ENCODE results near the gene DPP6. TPM values are rescaled to one million over a fixed set of nuclear protein-coding genes. Genes with fewer than 3 reads are reported as not detected.

The DPP6 gene
- total and polyA plus RNA-seq, 2 of the 8 experiments (the other 6 are each of a cell fraction or from before 2014, with no cell fraction given): 4.7 to 6.8 TPM

DNA sequence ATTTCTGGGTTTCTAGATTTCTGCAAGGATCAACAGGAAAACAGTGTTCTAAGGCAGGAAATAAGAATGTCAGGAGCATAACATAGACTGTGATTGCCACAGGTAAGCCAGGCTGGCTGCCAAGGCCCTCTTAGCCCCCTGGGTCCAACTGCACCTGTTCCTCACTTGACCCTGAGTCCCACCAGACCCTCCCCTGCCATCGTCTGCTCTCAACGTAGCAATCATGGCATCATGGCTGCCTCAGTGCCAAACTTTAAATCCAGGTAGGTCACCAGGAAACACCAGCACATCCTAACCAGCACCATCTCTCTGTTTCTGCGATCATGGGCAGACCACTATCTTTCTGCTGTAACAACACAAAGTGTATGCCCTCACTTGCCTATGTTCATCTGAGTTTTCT is 683.6 kb downstream of the DPP6 start (continued):
- TF ChIP-seq, protein P1, sequence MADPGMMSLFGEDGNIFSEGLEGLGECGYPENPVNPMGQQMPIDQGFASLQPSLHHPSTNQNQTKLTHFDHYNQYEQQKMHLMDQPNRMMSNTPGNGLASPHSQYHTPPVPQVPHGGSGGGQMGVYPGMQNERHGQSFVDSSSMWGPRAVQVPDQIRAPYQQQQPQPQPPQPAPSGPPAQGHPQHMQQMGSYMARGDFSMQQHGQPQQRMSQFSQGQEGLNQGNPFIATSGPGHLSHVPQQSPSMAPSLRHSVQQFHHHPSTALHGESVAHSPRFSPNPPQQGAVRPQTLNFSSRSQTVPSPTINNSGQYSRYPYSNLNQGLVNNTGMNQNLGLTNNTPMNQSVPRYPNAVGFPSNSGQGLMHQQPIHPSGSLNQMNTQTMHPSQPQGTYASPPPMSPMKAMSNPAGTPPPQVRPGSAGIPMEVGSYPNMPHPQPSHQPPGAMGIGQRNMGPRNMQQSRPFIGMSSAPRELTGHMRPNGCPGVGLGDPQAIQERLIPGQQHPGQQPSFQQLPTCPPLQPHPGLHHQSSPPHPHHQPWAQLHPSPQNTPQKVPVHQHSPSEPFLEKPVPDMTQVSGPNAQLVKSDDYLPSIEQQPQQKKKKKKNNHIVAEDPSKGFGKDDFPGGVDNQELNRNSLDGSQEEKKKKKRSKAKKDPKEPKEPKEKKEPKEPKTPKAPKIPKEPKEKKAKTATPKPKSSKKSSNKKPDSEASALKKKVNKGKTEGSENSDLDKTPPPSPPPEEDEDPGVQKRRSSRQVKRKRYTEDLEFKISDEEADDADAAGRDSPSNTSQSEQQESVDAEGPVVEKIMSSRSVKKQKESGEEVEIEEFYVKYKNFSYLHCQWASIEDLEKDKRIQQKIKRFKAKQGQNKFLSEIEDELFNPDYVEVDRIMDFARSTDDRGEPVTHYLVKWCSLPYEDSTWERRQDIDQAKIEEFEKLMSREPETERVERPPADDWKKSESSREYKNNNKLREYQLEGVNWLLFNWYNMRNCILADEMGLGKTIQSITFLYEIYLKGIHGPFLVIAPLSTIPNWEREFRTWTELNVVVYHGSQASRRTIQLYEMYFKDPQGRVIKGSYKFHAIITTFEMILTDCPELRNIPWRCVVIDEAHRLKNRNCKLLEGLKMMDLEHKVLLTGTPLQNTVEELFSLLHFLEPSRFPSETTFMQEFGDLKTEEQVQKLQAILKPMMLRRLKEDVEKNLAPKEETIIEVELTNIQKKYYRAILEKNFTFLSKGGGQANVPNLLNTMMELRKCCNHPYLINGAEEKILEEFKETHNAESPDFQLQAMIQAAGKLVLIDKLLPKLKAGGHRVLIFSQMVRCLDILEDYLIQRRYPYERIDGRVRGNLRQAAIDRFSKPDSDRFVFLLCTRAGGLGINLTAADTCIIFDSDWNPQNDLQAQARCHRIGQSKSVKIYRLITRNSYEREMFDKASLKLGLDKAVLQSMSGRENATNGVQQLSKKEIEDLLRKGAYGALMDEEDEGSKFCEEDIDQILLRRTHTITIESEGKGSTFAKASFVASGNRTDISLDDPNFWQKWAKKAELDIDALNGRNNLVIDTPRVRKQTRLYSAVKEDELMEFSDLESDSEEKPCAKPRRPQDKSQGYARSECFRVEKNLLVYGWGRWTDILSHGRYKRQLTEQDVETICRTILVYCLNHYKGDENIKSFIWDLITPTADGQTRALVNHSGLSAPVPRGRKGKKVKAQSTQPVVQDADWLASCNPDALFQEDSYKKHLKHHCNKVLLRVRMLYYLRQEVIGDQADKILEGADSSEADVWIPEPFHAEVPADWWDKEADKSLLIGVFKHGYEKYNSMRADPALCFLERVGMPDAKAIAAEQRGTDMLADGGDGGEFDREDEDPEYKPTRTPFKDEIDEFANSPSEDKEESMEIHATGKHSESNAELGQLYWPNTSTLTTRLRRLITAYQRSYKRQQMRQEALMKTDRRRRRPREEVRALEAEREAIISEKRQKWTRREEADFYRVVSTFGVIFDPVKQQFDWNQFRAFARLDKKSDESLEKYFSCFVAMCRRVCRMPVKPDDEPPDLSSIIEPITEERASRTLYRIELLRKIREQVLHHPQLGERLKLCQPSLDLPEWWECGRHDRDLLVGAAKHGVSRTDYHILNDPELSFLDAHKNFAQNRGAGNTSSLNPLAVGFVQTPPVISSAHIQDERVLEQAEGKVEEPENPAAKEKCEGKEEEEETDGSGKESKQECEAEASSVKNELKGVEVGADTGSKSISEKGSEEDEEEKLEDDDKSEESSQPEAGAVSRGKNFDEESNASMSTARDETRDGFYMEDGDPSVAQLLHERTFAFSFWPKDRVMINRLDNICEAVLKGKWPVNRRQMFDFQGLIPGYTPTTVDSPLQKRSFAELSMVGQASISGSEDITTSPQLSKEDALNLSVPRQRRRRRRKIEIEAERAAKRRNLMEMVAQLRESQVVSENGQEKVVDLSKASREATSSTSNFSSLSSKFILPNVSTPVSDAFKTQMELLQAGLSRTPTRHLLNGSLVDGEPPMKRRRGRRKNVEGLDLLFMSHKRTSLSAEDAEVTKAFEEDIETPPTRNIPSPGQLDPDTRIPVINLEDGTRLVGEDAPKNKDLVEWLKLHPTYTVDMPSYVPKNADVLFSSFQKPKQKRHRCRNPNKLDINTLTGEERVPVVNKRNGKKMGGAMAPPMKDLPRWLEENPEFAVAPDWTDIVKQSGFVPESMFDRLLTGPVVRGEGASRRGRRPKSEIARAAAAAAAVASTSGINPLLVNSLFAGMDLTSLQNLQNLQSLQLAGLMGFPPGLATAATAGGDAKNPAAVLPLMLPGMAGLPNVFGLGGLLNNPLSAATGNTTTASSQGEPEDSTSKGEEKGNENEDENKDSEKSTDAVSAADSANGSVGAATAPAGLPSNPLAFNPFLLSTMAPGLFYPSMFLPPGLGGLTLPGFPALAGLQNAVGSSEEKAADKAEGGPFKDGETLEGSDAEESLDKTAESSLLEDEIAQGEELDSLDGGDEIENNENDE (IDR thresholded peaks at IDR 0.05; ENCODE audit: insufficient replicate concordance, low read length): no peak
- TF ChIP-seq RAD21 (IDR thresholded peaks at IDR 0.05 in 1 of 2, conservative IDR thresholded peaks at IDR 0.05 in 1 of 2; ENCODE audit: low read depth in 2 of 2, low read length in 2 of 2): no peak
- TF ChIP-seq SUZ12 (IDR thresholded peaks at IDR 0.05; ENCODE audit: low read length): no peak
- no peak for TF ChIP-seq PHF8 (conservative IDR thresholded peaks at IDR 0.05; ENCODE audit: low read depth, low read length)
